K562 (cell line): ENCODE measurements around the gene SCAMP3. TPM values are rescaled to one million over a fixed set of nuclear protein-coding genes. Genes with fewer than 3 reads are reported as not detected.

Source experiments
- KDM4B ChIP-seq, 2 experiments: fragments of 450-650 bp in 1 of 2; sonication (generic) in 1 of 2; IDR thresholded peaks; 2 replicates each; pipeline ENCODE4 v1.6.1; 2016 to 2017; ENCODE audit warnings: borderline replicate concordance in 2 of 2, antibody characterized with exemption in 1 of 2, low read depth in 1 of 2, mild to moderate bottlenecking in 1 of 2
- NCOA2 ChIP-seq, 2 experiments: fragments of 450-650 bp; IDR thresholded peaks; 2 replicates each; pipeline ENCODE4 v1.6.1; 2018; ENCODE audit warnings: mild to moderate bottlenecking in 2 of 2, moderate library complexity in 1 of 2; ENCODE audit not compliant: partially characterized antibody in 2 of 2
- NFIC ChIP-seq: fragments of 450-650 bp; IDR thresholded peaks from 2 replicates; pipeline ENCODE4 v1.6.1; 2017; ENCODE audit warnings: mild to moderate bottlenecking, inconsistent platforms
- NFRKB ChIP-seq: fragments of 450-650 bp; IDR thresholded peaks from 2 replicates; pipeline ENCODE4 v1.6.1; 2016; ENCODE audit warnings: low read depth
- NR2F6 ChIP-seq: fragments of 450-650 bp; formaldehyde crosslinking; IDR thresholded peaks from 2 replicates; pipeline ENCODE4 v1.4.0; 2020; ENCODE audit warnings: mild to moderate bottlenecking
- NR3C1 ChIP-seq: sonication (generic); formaldehyde crosslinking; IDR thresholded peaks from 2 replicates; pipeline ENCODE4 v1.8.1; 2022; ENCODE audit warnings: missing genetic modification reagents
- PHB ChIP-seq: fragments of 250-450 bp; sonication (Bioruptor Pico); IDR thresholded peaks from 2 replicates; pipeline ENCODE4 v1.5.0; 2021
- RBM14 ChIP-seq: fragments of 200-400 bp; formaldehyde crosslinking; IDR thresholded peaks from 2 replicates; pipeline ENCODE4 v1.6.1; 2018; ENCODE audit warnings: low read depth, mild to moderate bottlenecking, low read length, moderate library complexity, borderline replicate concordance; ENCODE audit not compliant: insufficient read depth
- TBP ChIP-seq: optimal IDR thresholded peaks from 2 replicates; pipeline ENCODE3; 2011; ENCODE audit warnings: low read depth, low read length, improper control_type of control experiment
- polyA plus RNA-seq, 8 experiments: library from polyadenylated mRNA; depleted of rRNA in 4 of 8; stranded (reverse) in 5 of 8; unstranded in 3 of 8; fragments of >200 nt; fragmentation: Nextera tagmentation in 2 of 8; fragmentation: Illumina TruSeq in 1 of 8; extraction: Ambion mirVana in 2 of 8; extraction: Trizol in 1 of 8; gene quantifications; 2 replicates each; pipeline versions ENCODE4 v1.2.1 to v1.2.3, GENCODE V29; 2011 to 2014; ENCODE audit warnings: inconsistent platforms in 1 of 8, missing spikeins in 1 of 8
- total RNA-seq, 7 experiments: library from RNA; depleted of rRNA in 6 of 7; stranded (reverse); fragments of >200 nt in 6 of 7; fragmentation: Illumina TruSeq in 2 of 7; extraction: Trizol in 2 of 7; gene quantifications; 2 replicates each; pipeline versions ENCODE4 v1.2.1 to v1.2.3, GENCODE V29; 2011 to 2021; ENCODE audit warnings: low replicate concordance in 1 of 7
- TF ChIP-seq, protein P1 (sequence below), 2 experiments: fragments of 450-650 bp; IDR thresholded peaks; 2 replicates each; pipeline ENCODE4 v1.6.1; 2018; ENCODE audit warnings: mild to moderate bottlenecking in 2 of 2, low read depth in 1 of 2; ENCODE audit not compliant: partially characterized antibody in 2 of 2
- TF ChIP-seq, protein P2 (sequence below): fragments of 250-450 bp; sonication (Bioruptor Pico); IDR thresholded peaks from 2 replicates; pipeline ENCODE4 v1.8.0; 2022; ENCODE audit warnings: moderate library complexity, mild to moderate bottlenecking, inconsistent platforms
- TF ChIP-seq, protein P3 (sequence below): fragments of 450-650 bp; IDR thresholded peaks from 2 replicates; pipeline ENCODE4 v1.6.1; 2016; ENCODE audit warnings: missing biosample characterization, missing genetic modification characterization
- TF ChIP-seq, protein P4 (sequence below): fragments of 450-650 bp; IDR thresholded peaks from 2 replicates; pipeline ENCODE4 v1.6.1; 2017; ENCODE audit warnings: antibody characterized with exemption, mild to moderate bottlenecking

Gene SCAMP3
- total and polyA plus RNA-seq, 9 of the 15 experiments (the other 6 are each of a cell fraction or from before 2014, with no cell fraction given) = 14.2 to 131 (median 86.1) TPM

- no peak for TF ChIP-seq NR2F6 (CRISPR knock-in tag)
- no peak for TF ChIP-seq RBM14
- TF ChIP-seq, protein P1, sequence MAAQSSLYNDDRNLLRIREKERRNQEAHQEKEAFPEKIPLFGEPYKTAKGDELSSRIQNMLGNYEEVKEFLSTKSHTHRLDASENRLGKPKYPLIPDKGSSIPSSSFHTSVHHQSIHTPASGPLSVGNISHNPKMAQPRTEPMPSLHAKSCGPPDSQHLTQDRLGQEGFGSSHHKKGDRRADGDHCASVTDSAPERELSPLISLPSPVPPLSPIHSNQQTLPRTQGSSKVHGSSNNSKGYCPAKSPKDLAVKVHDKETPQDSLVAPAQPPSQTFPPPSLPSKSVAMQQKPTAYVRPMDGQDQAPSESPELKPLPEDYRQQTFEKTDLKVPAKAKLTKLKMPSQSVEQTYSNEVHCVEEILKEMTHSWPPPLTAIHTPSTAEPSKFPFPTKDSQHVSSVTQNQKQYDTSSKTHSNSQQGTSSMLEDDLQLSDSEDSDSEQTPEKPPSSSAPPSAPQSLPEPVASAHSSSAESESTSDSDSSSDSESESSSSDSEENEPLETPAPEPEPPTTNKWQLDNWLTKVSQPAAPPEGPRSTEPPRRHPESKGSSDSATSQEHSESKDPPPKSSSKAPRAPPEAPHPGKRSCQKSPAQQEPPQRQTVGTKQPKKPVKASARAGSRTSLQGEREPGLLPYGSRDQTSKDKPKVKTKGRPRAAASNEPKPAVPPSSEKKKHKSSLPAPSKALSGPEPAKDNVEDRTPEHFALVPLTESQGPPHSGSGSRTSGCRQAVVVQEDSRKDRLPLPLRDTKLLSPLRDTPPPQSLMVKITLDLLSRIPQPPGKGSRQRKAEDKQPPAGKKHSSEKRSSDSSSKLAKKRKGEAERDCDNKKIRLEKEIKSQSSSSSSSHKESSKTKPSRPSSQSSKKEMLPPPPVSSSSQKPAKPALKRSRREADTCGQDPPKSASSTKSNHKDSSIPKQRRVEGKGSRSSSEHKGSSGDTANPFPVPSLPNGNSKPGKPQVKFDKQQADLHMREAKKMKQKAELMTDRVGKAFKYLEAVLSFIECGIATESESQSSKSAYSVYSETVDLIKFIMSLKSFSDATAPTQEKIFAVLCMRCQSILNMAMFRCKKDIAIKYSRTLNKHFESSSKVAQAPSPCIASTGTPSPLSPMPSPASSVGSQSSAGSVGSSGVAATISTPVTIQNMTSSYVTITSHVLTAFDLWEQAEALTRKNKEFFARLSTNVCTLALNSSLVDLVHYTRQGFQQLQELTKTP (IDR thresholded peaks at IDR 0.05; ENCODE audit: low read depth in 1 of 2, partially characterized antibody in 2 of 2) = peak in 1 of 2 experiments; percentile 96
- TF ChIP-seq, protein P2, sequence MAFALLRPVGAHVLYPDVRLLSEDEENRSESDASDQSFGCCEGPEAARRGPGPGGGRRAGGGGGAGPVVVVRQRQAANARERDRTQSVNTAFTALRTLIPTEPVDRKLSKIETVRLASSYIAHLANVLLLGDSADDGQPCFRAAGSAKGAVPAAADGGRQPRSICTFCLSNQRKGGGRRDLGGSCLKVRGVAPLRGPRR = no peak
- TF ChIP-seq KDM4B (IDR thresholded peaks at IDR 0.05; ENCODE audit: borderline replicate concordance in 2 of 2, low read depth in 1 of 2) = no peak
- TF ChIP-seq NR3C1 (CRISPR knock-in tag) = no peak
- TF ChIP-seq TBP = peak; percentile 78
- TF ChIP-seq NFRKB = peak; percentile 25; the same call in 1 of the 2 replicates
- no peak; the same call in 1 of the 2 replicates for TF ChIP-seq NFIC
- TF ChIP-seq NCOA2 (IDR thresholded peaks at IDR 0.05; ENCODE audit: partially characterized antibody in 2 of 2) = no peak
- 0 out of 2 replicates have a peak, but pooled peaks have one; percentile 25 for TF ChIP-seq PHB
- TF ChIP-seq, protein P3, sequence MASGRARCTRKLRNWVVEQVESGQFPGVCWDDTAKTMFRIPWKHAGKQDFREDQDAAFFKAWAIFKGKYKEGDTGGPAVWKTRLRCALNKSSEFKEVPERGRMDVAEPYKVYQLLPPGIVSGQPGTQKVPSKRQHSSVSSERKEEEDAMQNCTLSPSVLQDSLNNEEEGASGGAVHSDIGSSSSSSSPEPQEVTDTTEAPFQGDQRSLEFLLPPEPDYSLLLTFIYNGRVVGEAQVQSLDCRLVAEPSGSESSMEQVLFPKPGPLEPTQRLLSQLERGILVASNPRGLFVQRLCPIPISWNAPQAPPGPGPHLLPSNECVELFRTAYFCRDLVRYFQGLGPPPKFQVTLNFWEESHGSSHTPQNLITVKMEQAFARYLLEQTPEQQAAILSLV (tag) = no peak
- TF ChIP-seq, protein P4, sequence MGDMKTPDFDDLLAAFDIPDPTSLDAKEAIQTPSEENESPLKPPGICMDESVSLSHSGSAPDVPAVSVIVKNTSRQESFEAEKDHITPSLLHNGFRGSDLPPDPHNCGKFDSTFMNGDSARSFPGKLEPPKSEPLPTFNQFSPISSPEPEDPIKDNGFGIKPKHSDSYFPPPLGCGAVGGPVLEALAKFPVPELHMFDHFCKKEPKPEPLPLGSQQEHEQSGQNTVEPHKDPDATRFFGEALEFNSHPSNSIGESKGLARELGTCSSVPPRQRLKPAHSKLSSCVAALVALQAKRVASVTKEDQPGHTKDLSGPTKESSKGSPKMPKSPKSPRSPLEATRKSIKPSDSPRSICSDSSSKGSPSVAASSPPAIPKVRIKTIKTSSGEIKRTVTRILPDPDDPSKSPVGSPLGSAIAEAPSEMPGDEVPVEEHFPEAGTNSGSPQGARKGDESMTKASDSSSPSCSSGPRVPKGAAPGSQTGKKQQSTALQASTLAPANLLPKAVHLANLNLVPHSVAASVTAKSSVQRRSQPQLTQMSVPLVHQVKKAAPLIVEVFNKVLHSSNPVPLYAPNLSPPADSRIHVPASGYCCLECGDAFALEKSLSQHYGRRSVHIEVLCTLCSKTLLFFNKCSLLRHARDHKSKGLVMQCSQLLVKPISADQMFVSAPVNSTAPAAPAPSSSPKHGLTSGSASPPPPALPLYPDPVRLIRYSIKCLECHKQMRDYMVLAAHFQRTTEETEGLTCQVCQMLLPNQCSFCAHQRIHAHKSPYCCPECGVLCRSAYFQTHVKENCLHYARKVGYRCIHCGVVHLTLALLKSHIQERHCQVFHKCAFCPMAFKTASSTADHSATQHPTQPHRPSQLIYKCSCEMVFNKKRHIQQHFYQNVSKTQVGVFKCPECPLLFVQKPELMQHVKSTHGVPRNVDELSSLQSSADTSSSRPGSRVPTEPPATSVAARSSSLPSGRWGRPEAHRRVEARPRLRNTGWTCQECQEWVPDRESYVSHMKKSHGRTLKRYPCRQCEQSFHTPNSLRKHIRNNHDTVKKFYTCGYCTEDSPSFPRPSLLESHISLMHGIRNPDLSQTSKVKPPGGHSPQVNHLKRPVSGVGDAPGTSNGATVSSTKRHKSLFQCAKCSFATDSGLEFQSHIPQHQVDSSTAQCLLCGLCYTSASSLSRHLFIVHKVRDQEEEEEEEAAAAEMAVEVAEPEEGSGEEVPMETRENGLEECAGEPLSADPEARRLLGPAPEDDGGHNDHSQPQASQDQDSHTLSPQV = no peak; the same call in 1 of the 2 replicates
Measured at GRCh38 chr1:155308493-155309422, 46.6 kb upstream of the SCAMP3 start, which contains the start of gene FDPS (continued).
